Measurements from ENCODE around the gene BDKRB2.

- TF ChIP-seq, protein P1, sequence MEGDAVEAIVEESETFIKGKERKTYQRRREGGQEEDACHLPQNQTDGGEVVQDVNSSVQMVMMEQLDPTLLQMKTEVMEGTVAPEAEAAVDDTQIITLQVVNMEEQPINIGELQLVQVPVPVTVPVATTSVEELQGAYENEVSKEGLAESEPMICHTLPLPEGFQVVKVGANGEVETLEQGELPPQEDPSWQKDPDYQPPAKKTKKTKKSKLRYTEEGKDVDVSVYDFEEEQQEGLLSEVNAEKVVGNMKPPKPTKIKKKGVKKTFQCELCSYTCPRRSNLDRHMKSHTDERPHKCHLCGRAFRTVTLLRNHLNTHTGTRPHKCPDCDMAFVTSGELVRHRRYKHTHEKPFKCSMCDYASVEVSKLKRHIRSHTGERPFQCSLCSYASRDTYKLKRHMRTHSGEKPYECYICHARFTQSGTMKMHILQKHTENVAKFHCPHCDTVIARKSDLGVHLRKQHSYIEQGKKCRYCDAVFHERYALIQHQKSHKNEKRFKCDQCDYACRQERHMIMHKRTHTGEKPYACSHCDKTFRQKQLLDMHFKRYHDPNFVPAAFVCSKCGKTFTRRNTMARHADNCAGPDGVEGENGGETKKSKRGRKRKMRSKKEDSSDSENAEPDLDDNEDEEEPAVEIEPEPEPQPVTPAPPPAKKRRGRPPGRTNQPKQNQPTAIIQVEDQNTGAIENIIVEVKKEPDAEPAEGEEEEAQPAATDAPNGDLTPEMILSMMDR (IDR thresholded peaks at IDR 0.05; ENCODE audit: control extremely low read depth in 1 of 3, insufficient read depth in 1 of 3, low read depth in 1 of 3, low read length in 3 of 3): no peak
- TF ChIP-seq EP300 (IDR thresholded peaks at IDR 0.05; ENCODE audit: borderline replicate concordance in 1 of 2, low read depth in 2 of 2, low read length in 2 of 2): no peak
- no peak for TF ChIP-seq POLR2A (IDR thresholded peaks at IDR 0.05; ENCODE audit: control extremely low read depth in 1 of 2, low read depth in 2 of 2, low read length in 2 of 2)
- TF ChIP-seq SP2 (IDR thresholded peaks at IDR 0.05; ENCODE audit: low read length): no peak
- TF ChIP-seq SIN3A (conservative IDR thresholded peaks at IDR 0.05 in 1 of 2, IDR thresholded peaks at IDR 0.05 in 1 of 2; ENCODE audit: low read depth in 1 of 2, low read length in 2 of 2): no peak
- no peak for TF ChIP-seq MAX (IDR thresholded peaks at IDR 0.05)
- TF ChIP-seq TAF1 (IDR thresholded peaks at IDR 0.05; ENCODE audit: low read depth, low read length): no peak
- no peak for TF ChIP-seq TEAD4 (IDR thresholded peaks at IDR 0.05; ENCODE audit: low read depth, low read length)
- TF ChIP-seq POLR2AphosphoS5 (IDR thresholded peaks at IDR 0.05; ENCODE audit: low read depth, low read length): no peak
- TF ChIP-seq CEBPB (IDR thresholded peaks at IDR 0.05; ENCODE audit: low read depth, low read length): no peak
- no peak for TF ChIP-seq RNF2 (IDR thresholded peaks at IDR 0.05; ENCODE audit: borderline replicate concordance, low read depth, low read length, missing control alignments, poor library complexity, severe bottlenecking)
These were observed 2.1 kb upstream of the BDKRB2 start for GRCh38 chr14:96202441-96203094.

Measured in H1 (cell line).